GM12892 (cell line): Measurements from ENCODE around the gene DYNLT1. TPM values are rescaled to one million over a fixed set of nuclear protein-coding genes. Genes with fewer than 3 reads are reported as not detected.
"Not testable (repeated sequence)": the region's sequence is repeated elsewhere in the genome, so short reads cannot be mapped to it uniquely, and the experiment has no call there.

Source experiments
- DNase-seq: peaks from one replicate; pipeline ENCODE4 v3.0.0; 2011; ENCODE audit not compliant: insufficient read length
- FAIRE-seq: peaks from 2 replicates; lab custom pipeline; 2011; peaks lifted over from hg19 to GRCh38; lab: Jason Lieb, UNC
- POLR2A ChIP-seq: IDR thresholded peaks from 2 replicates; pipeline ENCODE4 v1.6.1; 2011; ENCODE audit warnings: low read depth, low read length, control low read depth
- POLR2AphosphoS5 ChIP-seq: IDR thresholded peaks from 2 replicates; pipeline ENCODE4 v1.6.1; 2011; ENCODE audit warnings: low read depth, low read length, control low read depth
- TAF1 ChIP-seq: IDR thresholded peaks from 2 replicates; pipeline ENCODE4 v1.6.1; 2011; ENCODE audit warnings: low read depth, mild to moderate bottlenecking, control low read depth, low read length, borderline replicate concordance
- polyA plus RNA-seq: library from polyadenylated mRNA; unstranded; fragments of >200 nt; gene quantifications from one replicate; pipeline ENCODE4 v1.2.1, GENCODE V29; 2012; ENCODE audit warnings: missing spikeins, inconsistent platforms; ENCODE audit not compliant: missing spikeins

Gene DYNLT1
- polyA plus RNA-seq = 64.4 TPM

DNA sequence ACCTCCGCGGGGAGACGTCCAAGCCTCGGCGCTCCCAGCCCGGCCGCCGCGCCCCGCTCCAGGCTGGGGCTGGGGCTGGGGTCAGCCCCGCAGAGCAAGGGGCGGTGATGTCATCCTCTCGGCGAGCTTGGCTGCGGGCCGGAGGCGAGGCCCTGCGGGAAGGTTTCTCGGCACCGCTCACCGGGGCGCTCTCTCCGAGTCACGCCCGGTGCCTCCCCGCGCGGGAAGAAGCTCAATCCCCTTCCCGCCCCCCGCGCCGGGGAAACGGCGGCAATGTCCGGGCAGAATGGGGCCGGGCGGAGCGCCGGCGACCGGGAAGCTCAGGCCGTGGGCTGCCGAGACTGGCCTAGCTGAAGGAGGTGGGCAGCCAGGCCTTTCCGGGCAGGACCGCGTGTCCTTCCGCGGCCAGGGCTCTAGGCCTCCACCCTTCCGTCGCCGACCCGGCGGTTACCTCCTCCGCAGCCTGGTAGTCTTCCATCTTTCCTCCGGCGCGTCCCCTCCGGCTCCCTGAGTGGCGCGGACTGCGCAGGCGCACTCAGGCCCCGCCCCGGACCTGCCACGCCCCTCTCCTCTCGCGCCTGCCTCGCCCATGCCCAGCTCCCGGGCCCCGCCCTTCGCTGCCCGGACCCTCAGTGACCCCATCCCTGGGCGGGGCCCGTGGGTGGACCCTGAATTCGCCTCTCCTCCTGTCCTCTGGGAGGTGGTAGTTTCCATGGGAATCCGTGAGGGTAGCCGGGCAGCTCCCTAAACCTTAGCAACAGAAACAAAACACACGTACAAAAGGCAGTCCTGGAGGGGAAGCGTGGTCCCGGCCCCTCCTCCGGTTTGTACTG is at the start of gene DYNLT1:
TSS of gene DYNLT1 (minus strand) at position 513 of the 833 bp plus-strand sequence. CDS start at position 478, 35 bp downstream.
- DNase-seq (peak; percentile 87), FAIRE-seq (peak; percentile 98)
- TF ChIP-seq TAF1 (peak; percentile 64; the same call in 1 of the 2 replicates), POLR2A (peak; percentile 93), POLR2AphosphoS5 (peak; percentile 89)

DNA sequence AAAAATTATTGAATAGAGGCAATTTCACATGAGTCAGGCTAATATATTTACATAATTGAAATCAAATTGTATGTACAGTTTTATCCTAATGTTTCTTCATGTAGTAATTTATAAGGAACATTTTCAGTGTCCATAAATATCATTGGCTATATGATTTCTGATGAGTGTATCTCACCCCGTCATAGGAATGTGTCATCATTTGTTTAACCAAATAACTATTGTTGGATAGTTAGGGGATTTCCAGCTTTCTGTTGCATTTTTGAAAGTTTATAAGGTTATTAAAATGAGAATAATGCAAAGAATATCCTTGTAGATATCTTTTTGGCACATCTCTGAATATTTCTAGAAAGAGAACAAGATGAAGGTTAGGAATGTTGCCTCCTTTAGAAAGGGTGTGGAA is 44.3 kb upstream of the DYNLT1 start:
- DNase-seq (no peak), FAIRE-seq (no peak)
- no peak for TF ChIP-seq TAF1
- TF ChIP-seq POLR2A = no peak
- no peak for TF ChIP-seq POLR2AphosphoS5

DNA sequence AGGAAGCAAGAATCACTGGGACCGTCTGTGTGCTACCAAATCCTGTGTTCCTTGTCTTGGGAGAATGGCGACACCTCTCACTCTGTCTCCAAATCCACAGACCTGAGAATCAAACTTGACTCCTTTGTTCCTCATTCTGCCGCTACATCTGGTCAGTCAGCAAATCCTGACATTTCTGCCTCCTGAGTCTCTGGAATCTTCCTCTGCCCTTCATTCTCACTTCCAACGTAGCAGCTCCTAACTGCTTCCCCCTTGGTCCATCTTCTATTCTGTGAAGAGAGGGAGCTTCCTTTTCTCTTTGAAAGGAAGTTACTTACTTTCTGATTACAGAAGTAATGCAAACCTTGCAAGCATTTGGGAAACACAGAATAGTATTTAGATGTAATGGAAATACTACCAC is 43.0 kb upstream of the DYNLT1 start:
- no peak for FAIRE-seq
- DNase-seq = no peak
- no peak for TF ChIP-seq POLR2AphosphoS5
- TF ChIP-seq TAF1 = no peak
- TF ChIP-seq POLR2A = no peak

DNA sequence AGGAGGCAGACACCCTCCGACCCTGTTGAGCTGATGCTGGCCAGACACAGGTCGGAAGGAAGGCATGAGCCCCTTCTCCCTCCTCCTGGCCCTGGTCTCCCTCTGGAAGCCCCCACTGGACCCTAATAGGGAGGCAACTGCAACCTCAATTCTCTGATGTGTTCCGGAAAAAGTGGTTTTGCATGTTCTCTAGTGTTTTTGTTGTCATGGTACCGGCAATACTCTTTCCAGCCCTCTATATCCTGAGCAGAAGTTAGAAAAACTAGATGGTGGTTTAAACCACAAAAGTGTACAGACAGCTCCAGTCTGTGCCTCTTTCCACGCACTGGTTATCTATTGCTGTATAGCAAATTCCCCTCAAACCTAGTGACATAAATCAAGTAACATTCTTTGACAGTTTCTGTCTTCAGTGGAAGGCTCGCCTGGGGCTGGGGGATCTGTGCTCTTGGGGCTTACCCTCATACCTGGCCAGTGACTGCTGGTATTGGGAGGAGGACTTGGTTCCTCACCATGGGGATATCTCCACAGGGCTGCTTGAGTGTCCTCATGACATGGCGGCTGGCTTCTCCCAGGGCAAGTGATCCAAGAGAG is 42.3 kb upstream of the DYNLT1 start:
- no peak for DNase-seq
- no peak for TF ChIP-seq POLR2AphosphoS5
- FAIRE-seq = no peak

DNA sequence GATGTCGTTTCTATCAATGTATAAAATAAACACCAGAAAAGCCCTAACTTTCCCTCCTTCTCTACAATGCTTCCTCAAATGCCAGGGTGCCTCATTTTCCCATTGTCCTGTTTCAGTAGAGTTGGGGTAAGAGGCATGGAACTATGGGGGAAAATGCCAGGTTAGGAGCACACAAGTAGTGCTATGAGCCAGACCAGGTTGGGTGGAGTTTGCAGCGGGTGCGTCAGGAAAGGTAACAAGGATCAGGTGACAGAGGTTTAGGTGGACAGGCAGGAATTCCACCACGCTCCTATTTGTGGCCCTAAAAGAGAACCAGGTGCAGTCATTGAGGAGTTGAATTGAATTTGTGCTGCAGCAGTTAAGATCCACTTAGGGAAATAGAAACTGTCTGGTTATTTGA is 41.8 kb upstream of the DYNLT1 start:
- FAIRE-seq (no peak), DNase-seq (no peak)
- no peak for TF ChIP-seq POLR2AphosphoS5
- TF ChIP-seq POLR2A = no peak
- no peak for TF ChIP-seq TAF1

DNA sequence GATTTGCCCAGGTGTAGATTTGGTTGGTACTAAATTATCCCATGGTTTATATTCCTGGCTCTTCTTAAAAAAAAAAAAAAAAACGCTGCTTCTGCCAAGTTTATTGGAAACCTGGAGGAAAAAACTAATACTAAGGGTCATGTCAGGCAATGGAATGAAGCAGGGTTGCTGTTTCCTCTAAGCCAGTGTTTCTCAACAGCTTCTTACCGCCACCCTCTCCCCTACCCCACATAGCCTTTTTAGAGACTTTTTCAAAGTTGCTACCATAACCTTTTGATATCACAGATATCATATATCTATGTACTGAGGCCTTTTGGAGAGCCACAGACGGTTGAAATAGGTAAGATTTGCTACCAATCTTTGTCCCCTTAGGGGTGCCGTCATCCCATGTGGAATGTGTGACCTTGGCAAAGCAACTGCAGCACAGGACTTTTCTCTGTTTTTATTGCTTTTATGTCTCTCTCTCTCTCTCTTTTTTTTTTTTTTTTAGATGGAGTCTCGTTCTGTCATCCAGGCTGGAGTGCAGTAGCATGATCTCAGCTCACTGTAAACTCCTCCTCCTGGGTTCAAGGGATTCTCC is 40.3 kb upstream of the DYNLT1 start:
- TF ChIP-seq POLR2A = no peak
- no peak for TF ChIP-seq TAF1
- no peak for TF ChIP-seq POLR2AphosphoS5
- no peak for DNase-seq

DNA sequence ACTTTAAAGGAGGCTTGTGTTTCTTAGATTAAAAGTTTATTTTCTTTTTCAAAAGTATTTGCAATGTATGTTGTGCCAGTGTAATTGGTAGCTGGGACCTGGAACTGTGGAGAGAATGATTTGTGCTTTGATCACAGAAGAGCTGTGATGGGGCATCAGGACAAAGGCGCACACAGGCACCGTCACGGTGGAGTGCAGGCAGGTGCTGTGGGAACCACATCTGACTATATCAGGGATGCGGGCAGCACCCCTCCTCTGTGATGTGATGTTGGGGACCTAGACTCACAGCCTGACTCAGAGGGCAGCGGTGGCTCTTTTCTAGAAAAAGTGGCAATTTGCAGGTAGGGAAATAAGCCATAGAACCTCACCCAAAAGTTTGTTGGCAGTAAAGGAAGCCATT is 39.8 kb upstream of the DYNLT1 start:
- DNase-seq (no peak), FAIRE-seq (no peak)
- TF ChIP-seq TAF1 (no peak), POLR2AphosphoS5 (no peak), POLR2A (no peak)

More for the DNA sequence above, 40.3 kb upstream of the DYNLT1 start:
- FAIRE-seq = no peak

DNA sequence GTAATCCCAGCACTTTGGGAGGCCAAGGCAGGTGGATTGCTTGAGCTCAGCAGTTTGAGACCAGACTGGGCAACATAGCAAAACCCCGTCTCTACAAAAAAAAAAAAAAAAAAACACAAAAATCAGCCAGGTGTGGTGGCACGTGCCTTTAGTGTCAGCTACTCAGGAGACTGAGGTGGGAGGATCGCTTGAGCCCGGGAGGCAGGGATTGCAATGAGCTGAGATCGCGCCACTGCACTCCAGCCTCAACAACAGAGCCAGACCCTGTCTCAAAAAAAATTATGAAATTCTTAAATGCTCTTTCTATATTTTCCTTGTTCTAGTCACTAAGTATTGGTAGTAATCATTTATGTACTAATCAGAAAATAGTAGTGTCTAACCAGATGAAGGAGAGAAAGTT is 35.9 kb upstream of the DYNLT1 start:
- no peak for FAIRE-seq
- DNase-seq = no peak
- TF ChIP-seq POLR2AphosphoS5 (no peak), POLR2A (no peak), TAF1 (no peak)

DNA sequence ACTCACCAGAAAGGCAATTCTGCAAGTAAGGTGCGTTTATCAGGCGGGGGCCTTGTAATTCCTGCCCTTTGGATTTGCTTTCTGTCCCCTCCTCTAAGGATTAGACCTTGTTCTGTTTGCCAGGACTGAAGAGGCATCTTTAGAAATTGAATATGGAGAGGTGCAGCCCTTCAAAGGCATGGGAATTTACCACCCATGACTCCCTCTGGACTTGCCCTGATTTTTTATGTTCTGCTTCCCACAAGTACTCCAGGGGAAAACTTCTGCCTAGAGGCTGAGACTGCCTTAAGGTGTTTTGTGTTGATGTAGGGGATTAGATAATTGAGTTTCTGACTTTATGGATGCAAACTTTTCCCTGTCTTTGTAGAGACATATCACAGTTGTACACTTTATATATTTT is 35.5 kb upstream of the DYNLT1 start:
- DNase-seq (no peak), FAIRE-seq (no peak)
- TF ChIP-seq POLR2A (no peak), TAF1 (no peak), POLR2AphosphoS5 (no peak)

DNA sequence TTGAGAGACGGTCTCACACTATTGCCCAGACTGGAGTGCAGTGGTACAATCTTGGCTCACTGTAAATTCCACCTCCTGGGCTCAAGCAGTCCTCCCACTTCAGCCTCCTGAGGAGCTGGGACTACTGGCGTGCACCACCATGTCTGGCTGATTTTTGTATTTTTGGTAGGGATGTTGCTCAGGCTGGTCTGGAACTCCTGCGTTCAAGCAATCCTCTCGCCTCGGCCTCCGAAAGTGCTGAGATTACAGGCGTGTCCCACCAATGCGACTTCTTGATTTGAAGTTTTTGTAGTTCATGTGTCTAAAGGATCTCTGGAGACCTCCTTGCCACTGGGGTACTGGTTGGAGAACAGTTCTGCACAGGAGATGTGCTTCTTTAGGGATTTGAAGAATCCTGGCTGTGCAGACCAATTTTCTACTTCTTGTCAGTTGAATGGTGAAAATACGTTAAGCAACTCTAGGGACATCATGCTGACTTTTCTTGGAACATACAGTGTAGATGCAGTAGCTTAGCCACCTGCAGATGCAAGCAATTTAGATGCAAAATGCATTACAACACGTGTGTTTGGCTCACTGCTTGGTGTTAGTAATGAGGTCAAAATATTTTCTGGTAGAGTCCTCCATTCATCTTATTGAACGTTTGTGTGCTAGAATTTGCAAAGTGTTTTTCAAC is 33.5 kb upstream of the DYNLT1 start:
- FAIRE-seq (no peak), DNase-seq (no peak)
- no peak for TF ChIP-seq TAF1
- no peak for TF ChIP-seq POLR2A
- no peak for TF ChIP-seq POLR2AphosphoS5

DNA sequence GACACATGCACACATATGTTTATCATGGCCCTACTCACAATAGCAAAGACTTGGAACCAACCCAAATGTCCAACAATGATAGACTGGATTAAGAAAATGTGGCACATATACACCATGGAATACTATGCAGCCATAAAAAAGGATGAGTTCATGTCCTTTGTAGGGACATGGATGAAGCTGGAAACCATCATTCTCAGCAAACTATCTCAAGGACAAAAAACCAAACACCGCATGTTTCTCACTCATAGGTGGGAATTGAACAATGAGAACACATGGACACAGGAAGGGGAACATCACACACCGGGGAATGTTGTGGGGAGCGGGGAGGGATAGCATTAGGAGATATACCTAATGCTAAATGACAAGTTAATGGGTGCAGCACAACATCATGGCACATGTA is 32.6 kb upstream of the DYNLT1 start:
- not testable (repeated sequence) for FAIRE-seq

More for the DNA sequence above, 32.6 kb upstream of the DYNLT1 start:
- DNase-seq = not testable (repeated sequence)
